GM18858 (cell line): ENCODE results near the gene CUX1.

ENCODE experiments used
- ATAC-seq: cut with Tn5 transposase; IDR thresholded peaks from one replicate; pipeline ENCODE4 v1.9.1; 2021; ENCODE audit not compliant: unreplicated experiment

CUX1 gene

DNA sequence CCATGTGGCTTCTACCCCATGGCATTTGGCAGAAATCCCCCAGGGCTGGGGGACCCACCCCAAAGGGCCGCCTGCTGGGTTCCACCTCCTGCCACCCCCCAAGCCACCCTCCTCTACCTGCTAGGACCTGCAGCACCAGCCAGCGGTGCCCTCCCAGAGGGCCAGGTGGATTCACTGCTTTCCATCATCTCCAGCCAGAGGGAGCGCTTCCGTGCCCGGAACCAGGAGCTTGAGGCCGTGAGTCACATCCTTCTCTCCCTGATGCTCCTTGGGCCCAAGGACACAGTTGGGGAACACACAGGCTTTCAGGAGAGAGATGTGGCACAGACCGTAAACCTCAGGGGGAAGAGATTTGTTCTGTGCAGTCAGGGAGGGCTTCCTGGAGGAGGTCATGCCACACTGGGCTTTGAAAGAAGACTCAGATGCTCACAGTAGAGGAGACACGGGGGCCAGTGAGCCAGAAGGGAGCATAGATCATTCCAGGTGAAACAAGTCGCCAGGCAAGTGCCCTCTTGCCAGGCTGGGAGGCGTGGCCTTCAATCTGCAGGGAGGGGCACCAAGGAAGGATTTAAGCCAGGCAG, 457.8 kb downstream of the CUX1 start:
- no peak for ATAC-seq

DNA sequence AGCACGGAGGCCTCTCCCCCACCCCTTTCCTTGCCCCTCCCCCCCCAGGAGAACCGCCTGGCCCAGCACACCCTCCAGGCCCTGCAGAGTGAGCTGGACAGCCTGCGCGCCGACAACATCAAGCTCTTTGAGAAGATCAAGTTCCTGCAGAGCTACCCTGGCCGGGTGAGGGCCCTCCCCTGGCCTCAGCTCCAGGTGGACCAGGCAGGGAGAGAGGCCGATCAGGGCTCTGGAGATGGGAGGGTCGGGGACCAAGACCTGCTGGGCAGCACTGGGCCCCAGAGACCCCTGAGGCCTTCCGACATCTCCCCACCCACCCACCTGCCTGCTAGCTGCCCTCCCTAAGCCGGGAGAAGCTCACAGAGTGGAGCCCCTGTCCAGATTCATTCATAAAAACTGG, 460.5 kb downstream of the CUX1 start:
- no peak for ATAC-seq

DNA sequence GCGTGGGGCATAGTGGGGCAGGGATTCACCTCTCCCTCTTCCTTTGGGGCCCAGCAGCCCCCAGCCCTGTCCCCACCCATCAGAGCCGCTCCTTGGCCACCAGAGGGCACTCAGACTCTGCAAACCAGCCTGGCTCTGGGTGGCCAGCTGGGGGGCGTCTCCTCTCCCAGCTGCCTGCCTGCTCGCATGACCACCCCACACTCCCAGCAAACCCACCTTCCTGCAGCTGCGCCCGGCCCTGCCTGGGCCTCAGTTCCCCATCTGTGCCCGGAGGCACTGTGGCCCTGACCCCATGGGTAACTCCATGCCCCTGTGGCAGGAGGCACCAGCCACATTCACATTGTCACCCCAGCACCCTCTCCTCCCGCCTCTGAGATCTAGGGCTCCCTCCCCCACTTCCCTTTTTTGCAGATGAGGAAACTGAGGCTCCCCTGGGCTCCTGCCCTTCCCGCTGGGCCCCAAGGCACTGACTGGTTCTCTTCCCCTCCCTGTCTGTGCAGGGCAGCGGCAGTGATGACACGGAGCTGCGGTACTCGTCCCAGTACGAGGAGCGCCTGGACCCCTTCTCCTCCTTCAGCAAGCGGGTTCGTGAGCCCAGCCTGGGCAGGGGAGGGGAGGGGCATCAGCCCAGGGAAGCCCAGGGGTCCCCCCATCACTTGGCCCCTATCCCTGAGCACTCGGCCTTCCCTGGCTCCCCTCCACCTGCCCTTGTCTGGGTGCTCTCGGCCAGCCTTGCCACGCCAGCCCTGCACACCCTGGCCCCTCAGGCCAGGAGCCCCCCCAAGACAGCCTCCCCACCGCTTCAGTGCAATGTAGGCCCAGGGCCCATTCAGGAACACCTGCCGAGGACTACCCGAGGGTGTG, 462.3 kb downstream of the CUX1 start:
- peak; percentile 57 for ATAC-seq

DNA sequence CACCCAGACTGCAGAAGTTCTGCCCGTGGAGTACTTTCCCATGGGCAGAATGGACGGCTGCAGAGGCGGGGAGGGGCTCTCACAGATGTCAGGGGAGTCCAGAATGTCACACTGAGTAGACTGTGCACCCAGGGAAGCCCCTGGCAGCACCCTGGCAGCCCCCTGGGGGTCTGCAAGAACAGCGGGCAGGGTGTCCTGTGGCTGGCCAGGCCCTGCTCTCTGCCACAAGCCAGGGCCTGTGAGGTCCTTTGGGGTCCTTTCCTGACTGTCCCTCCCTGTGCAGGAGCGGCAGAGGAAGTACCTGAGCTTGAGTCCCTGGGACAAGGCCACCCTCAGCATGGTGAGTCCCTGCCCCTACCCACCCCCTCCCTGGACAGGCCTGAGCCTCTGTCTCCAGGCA, 463.1 kb downstream of the CUX1 start:
- ATAC-seq: no peak

DNA sequence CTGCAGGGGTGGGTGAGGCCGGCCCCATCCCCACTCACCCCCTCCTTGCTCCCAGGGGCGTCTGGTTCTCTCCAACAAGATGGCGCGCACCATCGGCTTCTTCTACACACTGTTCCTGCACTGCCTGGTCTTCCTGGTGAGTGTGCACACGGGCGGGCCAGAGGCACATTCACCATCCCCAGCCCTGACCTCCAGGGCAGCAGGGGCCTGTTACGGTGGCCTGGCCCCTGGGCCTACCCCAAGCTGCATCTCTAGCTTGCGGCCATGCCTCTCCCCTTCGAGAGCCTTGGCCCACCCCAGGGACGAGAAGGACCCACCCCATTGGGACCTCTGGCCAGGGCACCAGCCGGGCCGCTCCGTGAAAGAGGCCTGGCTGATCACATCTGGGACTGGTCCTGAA, 464.4 kb downstream of the CUX1 start:
- no peak for ATAC-seq

DNA sequence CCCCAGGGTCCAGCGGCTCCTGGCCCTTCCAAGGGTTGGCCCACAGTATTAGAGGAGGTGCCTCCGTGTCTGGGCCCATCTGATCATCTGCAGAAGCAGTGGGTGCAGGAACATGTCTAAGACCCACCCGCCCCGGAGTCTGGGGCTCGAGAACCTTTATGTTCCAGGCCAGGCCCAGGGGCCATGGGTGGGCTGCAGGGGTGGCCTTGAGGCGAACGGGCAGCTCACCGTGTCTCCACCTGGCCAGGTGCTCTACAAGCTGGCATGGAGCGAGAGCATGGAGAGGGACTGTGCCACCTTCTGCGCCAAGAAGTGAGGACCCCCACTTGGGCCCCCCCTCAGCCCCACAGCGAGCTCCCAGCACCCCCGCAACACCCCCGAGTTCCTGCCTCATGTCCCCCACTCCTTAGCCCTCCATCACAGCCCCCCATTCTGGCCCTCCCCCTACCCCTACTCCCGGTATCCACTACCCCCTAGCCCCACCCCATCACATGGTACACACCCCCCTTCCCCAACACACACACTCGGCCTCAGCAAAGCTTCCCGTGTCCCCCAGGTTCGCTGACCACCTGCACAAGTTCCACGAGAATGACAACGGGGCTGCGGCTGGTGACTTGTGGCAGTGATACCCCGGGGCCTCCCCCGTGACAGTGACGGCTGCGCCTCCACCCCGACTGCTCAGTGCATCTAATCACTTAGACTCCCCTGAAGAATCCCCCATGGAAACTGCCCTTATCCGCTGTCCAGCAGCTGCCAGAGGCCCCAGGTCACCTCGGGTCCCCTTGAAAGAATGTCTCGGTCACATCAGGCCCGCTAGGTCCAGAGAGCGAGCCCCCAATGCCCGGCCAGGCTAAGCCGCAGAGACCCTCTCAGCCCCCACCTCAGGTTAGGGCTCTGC, 465.3 kb downstream of the CUX1 start:
- ATAC-seq: no peak

DNA sequence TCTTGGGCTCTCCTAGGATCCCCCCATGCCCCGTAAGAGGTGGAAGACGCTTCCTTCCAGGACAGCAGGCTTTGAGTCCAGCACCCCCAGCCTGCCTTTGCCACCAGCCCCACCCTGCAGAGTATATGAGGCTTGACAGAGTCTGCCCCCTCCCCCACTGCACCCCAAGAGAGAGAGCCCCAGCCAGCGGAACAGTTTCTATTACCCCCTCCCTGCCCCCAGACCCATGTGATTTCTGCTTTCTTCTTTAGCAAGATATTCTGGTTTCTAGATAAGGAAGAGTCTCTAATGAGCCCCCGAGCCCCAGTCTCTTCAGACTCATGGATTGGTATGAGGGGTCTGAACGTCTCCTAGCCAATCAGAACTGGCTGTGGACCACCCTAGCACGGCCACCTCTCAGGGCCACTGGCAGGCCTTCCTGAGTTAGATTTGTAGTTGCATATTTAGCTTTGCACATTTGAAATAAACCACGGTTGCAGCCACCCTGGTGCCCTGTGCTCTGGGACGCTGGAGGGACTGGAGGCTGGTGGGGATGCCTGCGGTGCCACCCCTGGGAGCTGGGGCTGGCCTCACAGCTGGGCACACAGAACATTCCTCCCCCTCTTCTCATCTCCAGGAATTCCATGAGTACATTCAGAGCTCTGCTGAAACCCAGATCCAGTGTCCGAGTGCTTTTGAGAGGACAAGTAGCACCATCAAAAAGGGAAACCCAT, 466.2 kb downstream of the CUX1 start:
- no peak for ATAC-seq

DNA sequence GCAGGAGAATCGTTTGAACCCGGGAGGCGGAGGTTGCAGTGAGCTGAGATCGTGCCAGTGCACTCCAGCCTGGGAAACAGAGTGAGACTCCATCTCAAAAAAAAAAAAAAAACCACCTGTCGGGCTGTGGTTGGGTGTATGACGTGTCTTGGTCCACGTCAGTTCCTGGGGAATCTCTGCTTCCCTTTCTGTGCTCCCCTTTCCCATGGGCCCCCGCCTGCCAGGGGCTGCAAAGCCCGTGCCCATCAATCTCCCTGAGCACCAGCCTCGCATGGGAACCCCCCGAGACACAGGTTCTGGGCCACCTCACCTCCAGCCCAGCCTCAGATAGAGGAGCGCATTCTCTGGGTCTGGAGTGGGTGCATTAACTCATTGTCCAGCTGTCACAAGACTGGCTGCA, 467.0 kb downstream of the CUX1 start:
- no peak for ATAC-seq

DNA sequence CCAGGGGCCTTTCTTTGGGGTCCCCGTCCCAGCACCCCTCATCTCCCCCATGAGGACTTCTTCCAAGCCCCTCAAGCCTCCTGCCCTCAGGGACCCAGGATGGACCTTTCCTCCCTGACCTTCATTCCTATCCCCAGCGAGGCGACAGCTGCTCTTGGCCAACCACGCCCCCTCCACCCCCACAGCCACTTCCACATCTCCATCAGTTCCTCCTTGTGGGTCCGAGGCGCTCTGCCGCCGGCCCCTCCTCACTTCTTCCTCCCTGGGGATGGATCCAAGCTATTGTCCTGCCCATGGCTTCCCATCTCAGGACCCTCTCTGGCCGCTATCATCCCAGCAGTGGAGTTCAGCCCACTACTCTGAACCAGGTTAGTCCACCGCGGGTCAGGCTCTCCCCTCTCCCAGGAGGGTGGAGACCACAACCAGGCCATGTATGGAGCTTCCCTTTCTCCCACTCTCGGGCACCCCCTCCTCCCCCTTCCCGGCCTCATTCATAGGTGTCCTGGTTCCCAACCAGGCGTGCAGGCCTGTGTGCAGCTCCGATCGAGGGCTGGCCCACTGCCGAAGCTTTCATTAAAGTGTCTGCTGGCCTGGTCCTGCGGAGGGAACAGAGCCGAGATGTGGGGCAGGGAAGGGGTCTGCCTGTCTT, 467.6 kb downstream of the CUX1 start:
- ATAC-seq: no peak

DNA sequence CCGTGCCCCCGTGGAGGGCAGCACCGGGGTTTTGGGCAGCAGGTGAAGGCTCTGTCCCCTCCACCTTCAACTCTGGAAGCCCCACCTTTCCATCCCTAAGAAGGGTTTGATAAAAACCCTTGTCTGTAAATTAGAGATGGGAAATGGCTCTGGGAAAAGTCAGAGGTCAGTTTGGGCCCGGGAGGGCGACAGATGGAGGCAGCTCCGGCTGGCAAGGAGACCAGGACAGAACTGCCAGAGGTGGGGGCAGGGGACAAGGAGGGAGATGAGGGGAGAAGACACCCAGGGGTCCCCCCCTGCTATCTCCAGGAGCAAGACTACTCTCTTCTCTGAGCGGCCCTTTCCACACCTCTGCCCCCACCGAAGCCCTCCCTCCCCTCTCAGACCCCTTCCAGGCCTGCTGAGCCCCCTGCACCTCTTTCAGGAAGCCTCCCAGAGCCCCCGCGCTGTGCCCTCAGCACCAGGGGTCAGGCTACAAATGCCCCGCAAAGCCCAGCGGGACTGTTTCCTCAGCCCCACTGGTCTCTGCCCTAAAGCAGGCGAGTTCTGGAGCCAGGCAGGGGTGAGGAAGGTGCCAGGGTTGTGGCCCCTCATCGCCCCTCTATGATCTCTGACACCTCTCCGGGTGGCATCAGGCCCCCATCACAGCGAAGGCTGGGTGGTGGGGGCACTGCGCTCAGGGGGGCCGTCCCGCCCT, 468.3 kb downstream of the CUX1 start:
- ATAC-seq: no peak

DNA sequence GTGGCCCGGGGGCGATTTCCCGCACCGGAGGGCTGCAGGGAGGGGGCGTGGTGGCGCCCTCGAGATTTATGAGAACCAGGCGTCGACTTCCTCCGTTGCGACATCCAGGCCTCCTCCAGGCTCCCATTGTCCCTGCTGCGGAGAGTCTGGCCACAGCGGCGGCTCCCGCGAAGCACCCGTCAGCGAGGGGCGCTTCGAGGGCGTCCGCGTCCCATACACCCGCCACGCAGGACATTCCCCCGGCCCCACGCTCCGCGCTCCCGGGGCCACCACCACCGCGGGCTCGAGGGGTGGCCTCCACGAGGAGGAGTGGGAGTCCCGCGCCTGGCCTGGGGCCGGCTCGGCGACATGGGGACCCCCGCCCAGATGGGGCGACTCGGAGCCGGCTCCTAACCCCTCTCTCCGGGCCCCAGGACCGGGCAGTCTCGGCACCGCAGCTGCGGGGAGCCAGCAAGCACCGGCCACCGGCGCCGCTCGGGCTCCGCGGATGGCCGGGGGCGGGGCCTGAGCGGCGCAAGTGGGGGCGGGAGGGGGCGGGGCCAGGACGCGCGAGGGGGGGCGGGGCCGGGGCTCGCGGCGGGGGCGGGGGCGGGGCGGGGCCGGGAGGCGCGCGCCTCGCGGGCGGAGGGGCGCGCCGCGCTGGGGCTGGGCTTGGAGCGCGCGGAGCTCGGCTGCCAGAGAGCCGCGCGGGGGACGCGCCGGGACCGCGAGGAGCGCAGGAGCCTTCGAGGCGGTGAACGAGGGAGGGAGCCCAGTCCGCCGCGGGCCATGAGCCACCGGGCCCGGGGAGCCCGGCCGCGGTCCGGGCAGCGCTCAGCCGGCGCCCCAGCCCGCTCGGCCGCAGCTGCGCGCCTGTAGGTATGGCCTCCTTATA, 469.0 kb downstream of the CUX1 start, which contains the start of gene SH2B2:
Gene SH2B2, plus strand, starts transcription at position 632 of the 874 bp plus-strand sequence. CDS start 13,683 bp downstream, outside the sequence.
- no peak for ATAC-seq

DNA sequence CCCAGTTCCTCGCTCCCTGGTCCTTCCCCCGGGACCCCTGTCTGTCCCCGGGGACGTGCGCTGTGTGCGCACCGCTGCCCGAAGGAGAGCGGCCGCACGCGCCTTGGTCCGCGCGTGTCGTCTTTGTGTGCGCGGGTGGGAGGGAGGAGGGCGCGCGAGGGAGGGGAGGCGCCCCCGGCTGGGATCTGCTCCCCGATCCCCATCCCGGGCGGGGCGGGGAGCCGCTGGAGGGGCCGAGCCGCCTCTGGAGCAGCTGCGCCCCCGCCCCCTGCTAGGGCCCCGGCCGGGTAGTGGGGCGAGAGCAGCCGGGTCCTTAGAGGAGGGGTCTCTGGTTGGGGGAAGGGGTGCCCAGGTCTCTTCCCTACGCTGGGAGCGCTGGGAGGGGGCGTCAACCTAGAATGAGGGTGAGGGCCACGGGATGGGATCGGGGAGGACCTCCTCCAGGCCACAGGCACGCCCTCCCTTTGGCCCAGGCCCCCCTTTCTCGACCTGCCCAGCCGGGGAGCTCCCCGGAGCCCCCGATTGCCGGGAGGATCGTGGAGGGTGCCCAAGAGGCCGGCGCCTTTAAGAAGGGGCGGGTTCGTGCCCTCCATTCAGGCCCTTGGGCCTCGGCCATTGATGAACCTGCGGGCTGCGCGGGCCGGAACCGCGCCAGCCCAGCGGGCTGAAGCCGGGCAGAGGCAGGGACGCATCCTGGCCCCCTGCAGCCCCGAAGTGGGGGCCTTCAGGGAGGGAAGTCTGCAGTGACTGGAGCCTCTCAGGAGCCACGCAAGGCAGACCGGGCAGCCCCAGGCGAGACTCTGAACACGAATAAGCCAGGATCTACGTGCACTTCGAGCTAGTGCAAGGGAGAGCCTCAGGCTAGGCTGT, 469.9 kb downstream of the CUX1 start:
- no peak for ATAC-seq

DNA sequence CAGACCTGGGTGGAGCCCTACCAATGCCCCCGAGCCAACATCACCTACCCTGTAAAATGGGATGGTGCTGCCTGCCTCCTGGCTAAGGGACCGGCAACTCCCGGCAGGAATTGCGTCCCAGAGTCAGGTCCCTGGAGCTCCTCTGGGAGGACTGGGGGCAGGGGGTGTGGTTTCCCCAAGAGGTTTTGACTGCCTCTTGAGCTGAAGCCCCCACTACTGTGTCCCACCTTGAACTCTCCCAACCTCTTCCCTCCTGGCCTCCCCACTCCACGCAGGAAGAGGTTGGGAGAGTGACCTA, 470.5 kb downstream of the CUX1 start:
- no peak for ATAC-seq

DNA sequence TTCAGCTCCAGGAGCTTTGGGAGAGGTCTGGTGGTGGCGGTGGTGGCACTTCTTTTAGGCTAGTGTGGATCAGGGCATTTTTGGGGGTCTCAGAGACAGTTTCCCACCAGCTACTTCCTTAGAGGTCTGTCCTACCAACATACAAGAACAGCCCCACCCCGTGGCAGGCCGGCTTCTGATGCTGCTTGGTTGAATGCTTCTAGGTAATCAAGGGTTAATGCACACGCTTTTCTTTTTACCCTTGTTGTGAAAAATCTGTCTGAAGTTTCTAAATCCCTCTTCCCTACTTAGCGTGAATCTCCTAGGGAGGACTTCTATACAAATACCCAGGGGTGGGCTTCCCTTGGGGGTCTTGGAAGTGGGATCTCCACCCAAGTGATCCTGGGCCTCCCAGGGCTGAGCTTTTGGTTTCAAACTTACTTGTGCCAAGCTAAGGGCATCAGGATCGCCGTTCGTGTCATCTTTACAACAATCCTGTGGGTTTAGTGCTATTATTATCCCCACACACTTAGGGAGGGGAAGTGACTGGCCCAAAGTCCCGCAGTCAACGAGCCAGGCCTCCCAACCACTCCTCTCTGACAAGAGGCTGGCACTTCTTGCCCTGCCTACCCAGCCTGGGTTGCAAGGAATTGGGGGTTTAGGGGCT, 471.0 kb downstream of the CUX1 start:
- no peak for ATAC-seq

DNA sequence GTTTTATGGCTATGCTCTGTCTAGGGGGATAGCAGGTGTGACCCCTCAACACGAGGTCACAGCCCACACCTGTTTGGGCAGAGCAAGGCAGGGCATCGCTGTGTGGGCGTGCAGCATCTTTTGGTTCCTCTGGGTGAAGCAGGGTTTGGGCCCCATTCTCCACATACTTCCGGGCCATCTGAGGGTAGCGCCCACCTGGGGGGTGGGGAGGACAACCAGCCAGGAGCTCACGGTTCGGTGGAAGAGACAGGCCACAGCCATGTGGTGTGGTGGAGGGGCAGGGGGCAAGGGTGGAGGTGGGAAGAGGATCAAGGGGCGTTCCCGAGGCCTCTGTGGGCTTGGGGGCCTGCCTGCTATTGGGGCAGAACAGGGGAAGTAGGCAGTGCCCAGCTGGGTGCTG, 471.6 kb downstream of the CUX1 start:
- ATAC-seq: no peak

DNA sequence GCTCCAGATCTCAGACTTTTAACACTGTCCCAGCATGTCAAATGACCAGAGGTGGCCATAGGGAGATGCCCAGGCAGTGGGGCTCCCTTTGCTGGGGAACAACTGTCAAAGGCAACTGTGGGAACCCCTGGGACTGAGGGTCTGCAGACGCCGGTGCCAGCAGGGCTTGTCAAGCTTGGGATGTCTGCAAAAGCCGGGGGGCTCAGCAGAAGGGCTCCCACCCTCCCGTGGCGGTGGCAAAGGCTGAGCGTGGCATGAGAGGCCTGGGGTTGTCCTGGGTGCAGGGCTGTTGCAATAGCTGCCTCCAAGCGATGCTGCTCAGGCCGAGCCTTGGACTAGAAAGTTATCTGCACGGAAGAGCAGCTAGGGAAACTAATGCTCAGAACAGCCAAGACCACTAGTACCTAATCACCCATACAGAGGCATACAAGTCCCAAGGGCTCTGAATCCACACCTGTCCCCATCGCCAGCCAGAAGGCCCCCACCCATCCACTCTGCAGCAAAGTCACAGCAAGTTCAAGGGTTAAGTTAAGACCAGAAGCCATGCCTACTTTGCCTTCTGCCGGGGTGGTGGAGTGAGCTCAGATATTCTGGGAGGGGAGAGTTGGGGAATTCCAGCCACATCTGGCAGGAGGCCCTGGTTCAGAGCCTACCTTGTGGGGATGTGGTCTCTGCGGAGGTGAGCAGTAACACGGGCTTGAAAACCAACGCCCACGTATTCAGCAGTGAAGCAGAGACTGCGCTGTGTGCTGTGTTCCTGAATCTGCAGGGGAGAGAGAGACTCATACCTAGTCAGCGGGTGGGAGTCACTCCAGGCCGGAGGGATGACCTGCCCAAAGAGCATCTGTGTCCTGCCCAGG, 473.9 kb downstream of the CUX1 start:
- peak; percentile 44 for ATAC-seq

DNA sequence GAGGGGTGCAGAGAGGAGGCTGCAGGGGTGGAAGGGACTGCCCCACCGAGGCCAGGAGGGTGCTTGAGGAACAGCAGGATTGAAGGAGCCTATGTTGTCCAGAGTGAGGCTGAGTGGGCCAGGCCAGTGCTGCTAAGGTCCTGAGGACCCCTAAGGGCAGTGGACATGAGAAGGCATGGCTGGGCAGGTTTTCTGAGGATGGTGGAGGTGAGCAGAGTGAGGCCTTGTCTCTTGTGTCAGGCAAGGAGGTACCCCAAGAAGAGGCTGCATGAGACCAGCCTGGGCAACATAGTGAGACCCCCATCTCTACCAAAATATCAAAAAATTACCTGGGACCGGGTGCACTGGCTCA, 474.5 kb downstream of the CUX1 start:
- ATAC-seq: no peak
